ENCODE measurements around the gene C5AR1. TPM values are rescaled to one million over a fixed set of nuclear protein-coding genes. Genes with fewer than 3 reads are reported as not detected.

The C5AR1 gene
- total RNA-seq, 1 experiment from 2014 or later: 8.5 TPM

DNA sequence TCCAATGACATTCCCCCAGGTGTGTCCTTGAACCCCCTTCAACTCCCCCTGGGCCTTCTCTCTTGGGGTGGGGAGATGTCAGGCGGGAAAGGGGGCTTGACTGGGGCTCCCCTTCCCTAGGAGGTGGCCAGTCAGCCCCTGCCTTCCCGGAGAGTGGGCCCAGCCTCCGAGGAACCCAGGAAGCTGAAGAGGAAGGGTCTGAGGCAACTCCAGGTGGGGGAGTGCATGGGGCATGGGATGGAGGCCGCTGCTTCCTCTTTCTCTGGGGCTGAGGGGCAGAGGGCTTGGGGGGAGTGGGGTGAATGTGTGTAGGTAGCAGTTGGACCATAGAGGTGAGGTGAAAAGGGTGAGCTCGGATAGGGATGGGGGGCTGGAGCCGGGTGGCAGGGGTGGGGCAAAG is 37.7 kb upstream of the C5AR1 start:
- intact Hi-C loops (cut with micrococcal nuclease; ENCODE audit: unreplicated experiment): loop anchor here (10.0 kb wide), 1 partner anchor 333 kb away; the partner anchor contains the start of gene BICRA
- Histone ChIP-seq H3K79me2 (ENCODE audit: low read depth) (no peaks in the 10 kb centered on the region), H3K4me2 (no peak overlapping the region), H4K20me1 (ENCODE audit: insufficient read depth) (no peaks in the 10 kb centered on the region), H2AFZ (no peak overlapping the region), H3K36me3 (ENCODE audit: low read depth) (no peaks in the 10 kb centered on the region), H3K4me1 (replicated peaks; ENCODE audit: insufficient read depth) (0 out of 2 replicates have a peak, but pooled peaks cover 4% of the 10 kb centered on the region), H3F3A (ENCODE audit: insufficient read depth, low read depth) (peaks cover 22% of the 10 kb centered on the region), H3K4me3 (no peak overlapping the region), H3K9me2 (ENCODE audit: insufficient read depth) (no peaks in the 10 kb centered on the region), H3K27ac (no peak overlapping the region), H3K9me3 (ENCODE audit: insufficient read depth, low read depth) (no peaks in the 10 kb centered on the region), H3K27me3 (ENCODE audit: insufficient read depth, low read depth) (no peaks in the 10 kb centered on the region)
- ChIA-PET CTCF (interaction anchor here (0.6 kb wide), 1 partner anchor 55 kb away, joined by 4 read pairs; no protein-coding TSS in a partner anchor), POLR2A (ENCODE audit: unreplicated experiment) (interaction anchor here (0.5 to 0.6 kb wide), 2 partner anchors 134 to 237 kb away, joined by 3 read pairs; no protein-coding TSS in a partner anchor)
- no peak for DNase-seq
- TF ChIP-seq, protein P1, sequence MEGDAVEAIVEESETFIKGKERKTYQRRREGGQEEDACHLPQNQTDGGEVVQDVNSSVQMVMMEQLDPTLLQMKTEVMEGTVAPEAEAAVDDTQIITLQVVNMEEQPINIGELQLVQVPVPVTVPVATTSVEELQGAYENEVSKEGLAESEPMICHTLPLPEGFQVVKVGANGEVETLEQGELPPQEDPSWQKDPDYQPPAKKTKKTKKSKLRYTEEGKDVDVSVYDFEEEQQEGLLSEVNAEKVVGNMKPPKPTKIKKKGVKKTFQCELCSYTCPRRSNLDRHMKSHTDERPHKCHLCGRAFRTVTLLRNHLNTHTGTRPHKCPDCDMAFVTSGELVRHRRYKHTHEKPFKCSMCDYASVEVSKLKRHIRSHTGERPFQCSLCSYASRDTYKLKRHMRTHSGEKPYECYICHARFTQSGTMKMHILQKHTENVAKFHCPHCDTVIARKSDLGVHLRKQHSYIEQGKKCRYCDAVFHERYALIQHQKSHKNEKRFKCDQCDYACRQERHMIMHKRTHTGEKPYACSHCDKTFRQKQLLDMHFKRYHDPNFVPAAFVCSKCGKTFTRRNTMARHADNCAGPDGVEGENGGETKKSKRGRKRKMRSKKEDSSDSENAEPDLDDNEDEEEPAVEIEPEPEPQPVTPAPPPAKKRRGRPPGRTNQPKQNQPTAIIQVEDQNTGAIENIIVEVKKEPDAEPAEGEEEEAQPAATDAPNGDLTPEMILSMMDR (conservative IDR thresholded peaks at IDR 0.05): no peak
- no peak for TF ChIP-seq EZH2 (IDR thresholded peaks at IDR 0.05; ENCODE audit: low read depth)
- BruUV-seq (replicated peaks): no TSS peak

DNA sequence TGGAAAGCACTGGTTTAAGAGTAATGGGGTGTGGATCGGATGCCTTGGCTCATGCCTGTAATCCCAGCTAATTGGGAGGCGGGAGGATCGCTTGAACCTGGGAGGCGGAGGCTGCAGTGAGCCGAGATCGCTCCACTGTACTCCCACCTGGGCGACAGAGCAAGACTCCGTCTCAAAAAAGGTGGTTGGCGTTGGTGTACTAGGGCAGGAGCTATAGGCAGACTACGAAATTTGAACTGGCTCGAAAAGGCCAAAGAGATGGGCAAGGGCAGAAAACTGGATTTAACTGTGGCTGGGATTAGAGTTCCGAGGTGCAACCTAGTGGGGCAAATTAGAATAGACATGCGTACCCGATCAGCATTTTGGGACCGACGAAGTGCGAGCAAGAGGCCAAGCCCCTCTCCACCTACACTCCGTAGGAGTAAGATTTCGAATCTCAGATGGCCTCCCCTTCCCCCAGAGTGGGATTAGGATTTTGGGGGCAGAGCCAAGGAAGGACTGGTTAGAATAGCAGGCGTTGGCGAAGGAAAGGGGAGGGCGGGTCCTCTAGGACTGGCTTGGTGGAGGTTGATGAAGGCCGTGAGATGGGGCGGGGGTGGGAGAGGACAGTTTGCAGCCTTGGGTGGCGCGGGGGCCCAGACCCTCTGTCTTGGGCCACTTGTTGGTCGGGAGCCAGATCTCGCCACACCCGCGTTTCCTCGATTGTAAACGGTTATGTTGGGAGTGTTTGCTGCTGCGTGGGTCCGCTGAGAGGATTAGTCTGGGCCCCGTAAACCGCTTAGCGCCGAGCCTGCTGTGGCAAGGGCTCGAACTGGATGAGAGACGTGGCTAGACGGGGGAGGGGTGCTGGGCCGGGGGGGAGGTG is 37.0 kb upstream of the C5AR1 start:
- Histone ChIP-seq H3K9me2 (ENCODE audit: insufficient read depth) (no peaks in the 10 kb centered on the region), H3K36me3 (ENCODE audit: low read depth) (no peaks in the 10 kb centered on the region), H3K79me2 (ENCODE audit: low read depth) (no peaks in the 10 kb centered on the region), H2AFZ (peak overlapping the region; percentile 87; the same call in 1 of the 2 replicates), H3K4me3 (peak overlapping the region; percentile 91), H4K20me1 (ENCODE audit: insufficient read depth) (no peaks in the 10 kb centered on the region), H3K4me1 (replicated peaks; ENCODE audit: insufficient read depth) (0 out of 2 replicates have a peak, but pooled peaks cover 4% of the 10 kb centered on the region), H3K9me3 (ENCODE audit: insufficient read depth, low read depth) (no peaks in the 10 kb centered on the region), H3K27me3 (ENCODE audit: insufficient read depth, low read depth) (no peaks in the 10 kb centered on the region), H3K4me2 (peak overlapping the region; percentile 96), H3K27ac (peak overlapping the region; percentile 96), H3F3A (ENCODE audit: insufficient read depth, low read depth) (peaks cover 29% of the 10 kb centered on the region)
- TF ChIP-seq, protein P1 (conservative IDR thresholded peaks at IDR 0.05): no peak
- TF ChIP-seq EZH2 (IDR thresholded peaks at IDR 0.05; ENCODE audit: low read depth): no peak
- ChIA-PET POLR2A (ENCODE audit: unreplicated experiment) (interaction anchor here (0.5 kb wide), 1 partner anchor 237 kb away, joined by 3 read pairs; no protein-coding TSS in a partner anchor), CTCF (no interaction called here)
- intact Hi-C loops (cut with micrococcal nuclease; ENCODE audit: unreplicated experiment): loop anchor here (10.0 kb wide), 1 partner anchor 332 kb away; the partner anchor contains the start of gene BICRA
- DNase-seq: no peak
- BruUV-seq (replicated peaks): no TSS peak

DNA sequence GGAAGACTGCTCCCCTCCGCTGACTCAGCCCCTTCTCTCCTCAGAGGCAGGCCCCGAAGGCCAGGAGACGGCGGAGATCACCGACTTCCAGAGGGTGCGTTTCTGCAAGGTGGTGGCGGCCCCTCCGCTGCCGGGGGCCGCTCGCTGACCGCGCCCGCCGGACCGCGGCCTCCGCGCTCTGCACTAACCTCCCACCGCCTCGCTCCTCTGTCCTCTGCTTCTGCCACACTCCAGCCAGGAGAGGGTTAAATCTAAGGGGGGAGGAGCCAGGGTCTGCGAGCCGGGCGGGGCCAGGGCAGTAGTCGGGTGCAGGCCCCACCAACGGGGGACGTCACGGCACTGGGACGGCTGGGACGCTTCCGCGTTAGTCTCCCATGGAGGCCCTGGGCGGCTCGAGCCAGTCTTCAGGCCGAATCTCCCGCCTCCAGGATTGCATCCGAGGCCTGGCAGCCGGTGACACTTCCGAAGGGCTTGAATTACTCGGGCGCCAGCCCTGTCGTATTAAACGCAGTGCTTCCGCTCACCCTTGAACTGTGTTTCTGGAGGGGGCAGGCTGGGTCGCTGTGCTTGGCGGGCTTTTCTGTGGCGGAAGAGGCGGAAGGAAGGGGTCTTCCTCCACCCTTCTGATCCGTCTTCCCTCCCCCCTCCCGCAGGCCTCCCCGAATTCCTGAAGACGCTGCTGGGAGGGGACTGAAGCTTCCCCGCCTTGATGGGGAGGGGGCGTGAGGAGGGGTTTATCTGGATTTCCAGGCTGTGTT is 36.2 kb upstream of the C5AR1 start:
- TF ChIP-seq, protein P1 (conservative IDR thresholded peaks at IDR 0.05): no peak
- no peak for TF ChIP-seq EZH2 (IDR thresholded peaks at IDR 0.05; ENCODE audit: low read depth)
- peak overlapping the region; percentile 91 for H3K4me3 ChIP-seq
- peak; percentile 85 to 90 for DNase-seq
- no peaks in the 10 kb centered on the region for H3K36me3 ChIP-seq (ENCODE audit: low read depth)
- POLR2A ChIA-PET (ENCODE audit: unreplicated experiment): interaction anchor here (0.6 to 1.8 kb wide), 12 partner anchors 14 to 451 kb away, joined by 3 to 31 read pairs (median 5); partner anchors contain the start of gene CCDC9
- H2AFZ ChIP-seq: peak overlapping the region; percentile 87
- peaks cover 6% of the 10 kb centered on the region; the same call in 1 of the 2 replicates for H3K4me1 ChIP-seq (replicated peaks; ENCODE audit: insufficient read depth)
- peak overlapping the region; percentile 96 for H3K27ac ChIP-seq
- intact Hi-C loops (cut with micrococcal nuclease; ENCODE audit: unreplicated experiment): loop anchor here (1.0 to 10.0 kb wide), 2 partner anchors 16 to 331 kb away; partner anchors contain the start of gene BICRA
- BruUV-seq (replicated peaks): TSS peak; percentile 88
- H3F3A ChIP-seq (ENCODE audit: insufficient read depth, low read depth): peaks cover 33% of the 10 kb centered on the region
- H4K20me1 ChIP-seq (ENCODE audit: insufficient read depth): no peaks in the 10 kb centered on the region
- H3K79me2 ChIP-seq (ENCODE audit: low read depth): no peaks in the 10 kb centered on the region
- no peaks in the 10 kb centered on the region for H3K27me3 ChIP-seq (ENCODE audit: insufficient read depth, low read depth)
- peak overlapping the region; percentile 96 for H3K4me2 ChIP-seq
- CTCF ChIA-PET: interaction anchor here (0.6 to 0.9 kb wide), 5 partner anchors 17 to 238 kb away, joined by 4 to 7 read pairs (median 6); partner anchors contain the start of genes CCDC9 and DHX34
- no peaks in the 10 kb centered on the region for H3K9me3 ChIP-seq (ENCODE audit: insufficient read depth, low read depth)
- H3K9me2 ChIP-seq (ENCODE audit: insufficient read depth): no peaks in the 10 kb centered on the region

Data from PC-9 (cell line).